HepG2 (cell line): ENCODE measurements around the gene MED25. TPM values are rescaled to one million over a fixed set of nuclear protein-coding genes. Genes with fewer than 3 reads are reported as not detected.
A peak's percentile ranks its signal among the peaks of the same experiment; 100 is the strongest.

ENCODE experiments used
- FOXK1 ChIP-seq: sonication (generic); formaldehyde crosslinking; IDR thresholded peaks from 2 replicates; pipeline ENCODE4 v1.4.0; 2020; ENCODE audit warnings: low read depth, missing genetic modification reagents, borderline replicate concordance
- HOXA5 ChIP-seq: sonication (generic); formaldehyde crosslinking; IDR thresholded peaks from 2 replicates; pipeline ENCODE4 v1.4.0; 2020; ENCODE audit warnings: missing genetic modification reagents
- MBD4 ChIP-seq: IDR thresholded peaks from 2 replicates; pipeline ENCODE4 v1.6.1; 2012; ENCODE audit warnings: low read length, inconsistent platforms, borderline replicate concordance
- MLX ChIP-seq: IDR thresholded peaks from 2 replicates; pipeline ENCODE4 v1.6.1; 2016
- NKX3-1 ChIP-seq: sonication (generic); formaldehyde crosslinking; IDR thresholded peaks from 2 replicates; pipeline ENCODE4 v1.5.0; 2020; ENCODE audit warnings: missing genetic modification reagents
- NONO ChIP-seq, 2 experiments: fragments of 450-650 bp in 1 of 2; sonication (generic) in 1 of 2; formaldehyde crosslinking in 1 of 2; IDR thresholded peaks in 1 of 2; conservative IDR thresholded peaks in 1 of 2; 2 replicates each; pipeline versions ENCODE4 v1.6.1 to v1.8.0; 2017 to 2022; ENCODE audit warnings: mild to moderate bottlenecking in 1 of 2, missing genetic modification reagents in 1 of 2, moderate library complexity in 1 of 2
- PHF8 ChIP-seq: sonication (generic); formaldehyde crosslinking; IDR thresholded peaks from 2 replicates; pipeline ENCODE4 v1.5.0; 2020; ENCODE audit warnings: missing genetic modification reagents
- RELA ChIP-seq: sonication (generic); formaldehyde crosslinking; IDR thresholded peaks from 2 replicates; pipeline ENCODE4 v1.4.0; 2020; ENCODE audit warnings: missing genetic modification reagents
- RXRB ChIP-seq: IDR thresholded peaks from 2 replicates; pipeline ENCODE4 v1.6.1; 2016; ENCODE audit warnings: borderline replicate concordance, missing genetic modification reagents, missing compliant biosample characterization
- SOX6 ChIP-seq, 2 experiments: fragments of 450-650 bp in 1 of 2; sonication (generic) in 1 of 2; formaldehyde crosslinking in 1 of 2; IDR thresholded peaks; 2 replicates each; pipeline versions ENCODE4 v1.4.0 to v1.6.1; 2017 to 2020; ENCODE audit warnings: antibody characterized with exemption in 1 of 2, mild to moderate bottlenecking in 1 of 2, missing genetic modification reagents in 1 of 2
- ZNF17 ChIP-seq: sonication (generic); formaldehyde crosslinking; IDR thresholded peaks from 2 replicates; pipeline ENCODE4 v1.5.0; 2020; ENCODE audit warnings: mild to moderate bottlenecking, missing genetic modification reagents
- ZNF329 ChIP-seq: sonication (generic); formaldehyde crosslinking; IDR thresholded peaks from 2 replicates; pipeline ENCODE4 v1.9.0; 2021; ENCODE audit warnings: low read depth, mild to moderate bottlenecking, missing genetic modification reagents
- ZNF547 ChIP-seq: sonication (generic); formaldehyde crosslinking; IDR thresholded peaks from 2 replicates; pipeline ENCODE4 v1.5.1; 2020; ENCODE audit warnings: mild to moderate bottlenecking, missing genetic modification reagents
- ZSCAN25 ChIP-seq: sonication (generic); formaldehyde crosslinking; IDR thresholded peaks from 2 replicates; pipeline ENCODE4 v1.8.0; 2022; ENCODE audit warnings: mild to moderate bottlenecking, missing genetic modification reagents
- polyA plus RNA-seq, 8 experiments: library from polyadenylated mRNA; depleted of rRNA in 3 of 8; stranded (reverse) in 7 of 8; unstranded in 1 of 8; fragments of >200 nt; fragmentation: Illumina TruSeq in 4 of 8; extraction: Trizol in 4 of 8; gene quantifications; 2 replicates each; pipeline versions ENCODE4 v1.2.1 to v1.2.3, GENCODE V29; 2011 to 2016; ENCODE audit warnings: low read depth in 4 of 8, missing spikeins in 1 of 8, mixed read lengths in 1 of 8; ENCODE audit not compliant: insufficient read depth in 1 of 8
- total RNA-seq, 5 experiments: library from RNA; depleted of rRNA; stranded (reverse); fragments of >200 nt; fragmentation: Illumina TruSeq; extraction: Trizol; gene quantifications; 2 replicates each; pipeline ENCODE4 v1.2.3, GENCODE V29; 2016; ENCODE audit warnings: low read depth in 1 of 5
- TF ChIP-seq, protein P1 (sequence below), 2 experiments: fragments of 450-650 bp in 1 of 2; sonication (generic) in 1 of 2; formaldehyde crosslinking in 1 of 2; IDR thresholded peaks; 2 replicates each; pipeline versions ENCODE4 v1.6.1 to v1.8.0; 2016 to 2022; ENCODE audit warnings: antibody characterized with exemption in 1 of 2, mild to moderate bottlenecking in 1 of 2, missing genetic modification reagents in 1 of 2
- TF ChIP-seq, protein P2 (sequence below): sonication (generic); formaldehyde crosslinking; IDR thresholded peaks from 2 replicates; pipeline ENCODE4 v1.5.1; 2020; ENCODE audit warnings: missing genetic modification reagents, mild to moderate bottlenecking, borderline replicate concordance

MED25 gene
- total and polyA plus RNA-seq, 2 of the 13 experiments (the other 11 are each of a cell fraction or from before 2014, with no cell fraction given) = 11.1 to 15.1 TPM

DNA sequence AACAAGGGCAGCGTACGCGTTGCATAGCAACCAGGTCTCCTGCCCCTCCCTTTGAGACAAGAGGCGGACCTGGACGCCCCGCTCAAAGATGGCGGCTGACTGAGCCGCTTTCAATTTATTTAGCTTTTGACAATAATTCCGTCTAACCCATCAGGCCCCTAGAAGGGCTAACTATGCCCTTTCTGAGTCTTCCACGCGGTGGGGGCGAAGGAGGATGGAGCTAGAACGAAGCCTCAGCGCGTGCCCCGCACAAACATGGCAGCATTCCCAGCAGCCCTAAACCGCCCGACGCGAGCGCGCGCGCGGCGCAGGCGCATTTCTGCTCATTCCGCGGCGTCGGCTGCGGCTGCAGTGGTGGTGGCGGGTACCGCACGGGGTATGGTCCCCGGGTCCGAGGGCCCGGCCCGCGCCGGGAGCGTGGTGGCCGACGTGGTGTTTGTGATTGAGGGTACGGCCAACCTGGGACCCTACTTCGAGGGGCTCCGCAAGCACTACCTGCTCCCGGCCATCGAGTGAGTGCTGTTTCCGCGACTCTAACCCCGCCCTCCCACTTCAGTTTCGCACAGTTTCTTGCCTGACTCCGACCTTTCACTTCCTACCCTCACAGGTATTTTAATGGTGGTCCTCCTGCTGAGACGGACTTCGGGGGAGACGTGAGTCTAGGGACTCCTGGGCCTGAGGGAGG lies at the start of gene MED25 (continued):
- peak; percentile 55; the same call in 1 of the 2 replicates for TF ChIP-seq RELA (CRISPR knock-in tag)
- no peak for TF ChIP-seq MBD4
- TF ChIP-seq MLX (CRISPR knock-in tag) = no peak
- no peak for TF ChIP-seq NKX3-1 (CRISPR knock-in tag)
- TF ChIP-seq SOX6 (IDR thresholded peaks at IDR 0.05) = no peak
- 0 out of 2 replicates have a peak, but pooled peaks have one; percentile 17 for TF ChIP-seq SOX6 (CRISPR knock-in tag; IDR thresholded peaks at IDR 0.05)
- TF ChIP-seq, protein P1, sequence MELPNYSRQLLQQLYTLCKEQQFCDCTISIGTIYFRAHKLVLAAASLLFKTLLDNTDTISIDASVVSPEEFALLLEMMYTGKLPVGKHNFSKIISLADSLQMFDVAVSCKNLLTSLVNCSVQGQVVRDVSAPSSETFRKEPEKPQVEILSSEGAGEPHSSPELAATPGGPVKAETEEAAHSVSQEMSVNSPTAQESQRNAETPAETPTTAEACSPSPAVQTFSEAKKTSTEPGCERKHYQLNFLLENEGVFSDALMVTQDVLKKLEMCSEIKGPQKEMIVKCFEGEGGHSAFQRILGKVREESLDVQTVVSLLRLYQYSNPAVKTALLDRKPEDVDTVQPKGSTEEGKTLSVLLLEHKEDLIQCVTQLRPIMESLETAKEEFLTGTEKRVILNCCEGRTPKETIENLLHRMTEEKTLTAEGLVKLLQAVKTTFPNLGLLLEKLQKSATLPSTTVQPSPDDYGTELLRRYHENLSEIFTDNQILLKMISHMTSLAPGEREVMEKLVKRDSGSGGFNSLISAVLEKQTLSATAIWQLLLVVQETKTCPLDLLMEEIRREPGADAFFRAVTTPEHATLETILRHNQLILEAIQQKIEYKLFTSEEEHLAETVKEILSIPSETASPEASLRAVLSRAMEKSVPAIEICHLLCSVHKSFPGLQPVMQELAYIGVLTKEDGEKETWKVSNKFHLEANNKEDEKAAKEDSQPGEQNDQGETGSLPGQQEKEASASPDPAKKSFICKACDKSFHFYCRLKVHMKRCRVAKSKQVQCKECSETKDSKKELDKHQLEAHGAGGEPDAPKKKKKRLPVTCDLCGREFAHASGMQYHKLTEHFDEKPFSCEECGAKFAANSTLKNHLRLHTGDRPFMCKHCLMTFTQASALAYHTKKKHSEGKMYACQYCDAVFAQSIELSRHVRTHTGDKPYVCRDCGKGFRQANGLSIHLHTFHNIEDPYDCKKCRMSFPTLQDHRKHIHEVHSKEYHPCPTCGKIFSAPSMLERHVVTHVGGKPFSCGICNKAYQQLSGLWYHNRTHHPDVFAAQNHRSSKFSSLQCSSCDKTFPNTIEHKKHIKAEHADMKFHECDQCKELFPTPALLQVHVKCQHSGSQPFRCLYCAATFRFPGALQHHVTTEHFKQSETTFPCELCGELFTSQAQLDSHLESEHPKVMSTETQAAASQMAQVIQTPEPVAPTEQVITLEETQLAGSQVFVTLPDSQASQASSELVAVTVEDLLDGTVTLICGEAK (IDR thresholded peaks at IDR 0.05) = no peak
- TF ChIP-seq, protein P1 (CRISPR knock-in tag; IDR thresholded peaks at IDR 0.05) = peak; percentile 2; the same call in 1 of the 2 replicates
- no peak for TF ChIP-seq ZNF17 (CRISPR knock-in tag)
- TF ChIP-seq PHF8 (CRISPR knock-in tag) = peak; percentile 86
- TF ChIP-seq ZSCAN25 (CRISPR knock-in tag) = peak; percentile 29; the same call in 1 of the 2 replicates
- TF ChIP-seq, protein P2, sequence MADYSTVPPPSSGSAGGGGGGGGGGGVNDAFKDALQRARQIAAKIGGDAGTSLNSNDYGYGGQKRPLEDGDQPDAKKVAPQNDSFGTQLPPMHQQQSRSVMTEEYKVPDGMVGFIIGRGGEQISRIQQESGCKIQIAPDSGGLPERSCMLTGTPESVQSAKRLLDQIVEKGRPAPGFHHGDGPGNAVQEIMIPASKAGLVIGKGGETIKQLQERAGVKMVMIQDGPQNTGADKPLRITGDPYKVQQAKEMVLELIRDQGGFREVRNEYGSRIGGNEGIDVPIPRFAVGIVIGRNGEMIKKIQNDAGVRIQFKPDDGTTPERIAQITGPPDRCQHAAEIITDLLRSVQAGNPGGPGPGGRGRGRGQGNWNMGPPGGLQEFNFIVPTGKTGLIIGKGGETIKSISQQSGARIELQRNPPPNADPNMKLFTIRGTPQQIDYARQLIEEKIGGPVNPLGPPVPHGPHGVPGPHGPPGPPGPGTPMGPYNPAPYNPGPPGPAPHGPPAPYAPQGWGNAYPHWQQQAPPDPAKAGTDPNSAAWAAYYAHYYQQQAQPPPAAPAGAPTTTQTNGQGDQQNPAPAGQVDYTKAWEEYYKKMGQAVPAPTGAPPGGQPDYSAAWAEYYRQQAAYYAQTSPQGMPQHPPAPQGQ = 0 out of 2 replicates have a peak, but pooled peaks have one; percentile 66
- TF ChIP-seq RXRB = no peak
- TF ChIP-seq ZNF547 (CRISPR knock-in tag) = peak; percentile 82
- 0 out of 2 replicates have a peak, but pooled peaks have one; percentile 6 for TF ChIP-seq ZNF329
- no peak for TF ChIP-seq NONO (IDR thresholded peaks at IDR 0.05)
- 0 out of 2 replicates have a peak, but pooled peaks have one; percentile 26 for TF ChIP-seq NONO (CRISPR knock-in tag; conservative IDR thresholded peaks at IDR 0.05)
- TF ChIP-seq FOXK1 = no peak; the same call in 1 of the 2 replicates
- 0 out of 2 replicates have a peak, but pooled peaks have one; percentile 55 for TF ChIP-seq HOXA5 (CRISPR knock-in tag)
